Measurements from ENCODE around the gene SLFN5.
"Not testable (repeated sequence)": the region's sequence is repeated elsewhere in the genome, so short reads cannot be mapped to it uniquely, and the experiment has no call there.

SLFN5 gene

DNA sequence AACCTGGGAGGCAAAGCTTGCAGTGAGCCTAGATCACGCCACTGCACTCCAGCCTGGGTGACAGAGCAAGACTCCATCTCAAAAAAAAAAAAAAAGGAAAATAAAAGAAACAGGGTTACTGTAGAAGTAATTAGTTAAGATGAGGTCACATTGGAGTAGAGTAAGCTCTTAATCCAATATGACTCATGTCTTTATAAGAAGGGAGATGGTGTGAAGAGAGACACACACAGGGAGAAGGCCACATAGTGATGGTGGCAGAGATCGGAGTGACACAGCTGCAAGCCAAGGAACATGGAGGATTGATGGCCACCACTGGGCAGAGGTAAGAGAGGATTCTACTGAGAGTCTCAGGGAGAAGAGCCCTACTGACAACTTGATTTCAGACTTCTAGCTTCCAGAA, 15.3 kb upstream of the SLFN5 start:
- TF ChIP-seq, protein P1, sequence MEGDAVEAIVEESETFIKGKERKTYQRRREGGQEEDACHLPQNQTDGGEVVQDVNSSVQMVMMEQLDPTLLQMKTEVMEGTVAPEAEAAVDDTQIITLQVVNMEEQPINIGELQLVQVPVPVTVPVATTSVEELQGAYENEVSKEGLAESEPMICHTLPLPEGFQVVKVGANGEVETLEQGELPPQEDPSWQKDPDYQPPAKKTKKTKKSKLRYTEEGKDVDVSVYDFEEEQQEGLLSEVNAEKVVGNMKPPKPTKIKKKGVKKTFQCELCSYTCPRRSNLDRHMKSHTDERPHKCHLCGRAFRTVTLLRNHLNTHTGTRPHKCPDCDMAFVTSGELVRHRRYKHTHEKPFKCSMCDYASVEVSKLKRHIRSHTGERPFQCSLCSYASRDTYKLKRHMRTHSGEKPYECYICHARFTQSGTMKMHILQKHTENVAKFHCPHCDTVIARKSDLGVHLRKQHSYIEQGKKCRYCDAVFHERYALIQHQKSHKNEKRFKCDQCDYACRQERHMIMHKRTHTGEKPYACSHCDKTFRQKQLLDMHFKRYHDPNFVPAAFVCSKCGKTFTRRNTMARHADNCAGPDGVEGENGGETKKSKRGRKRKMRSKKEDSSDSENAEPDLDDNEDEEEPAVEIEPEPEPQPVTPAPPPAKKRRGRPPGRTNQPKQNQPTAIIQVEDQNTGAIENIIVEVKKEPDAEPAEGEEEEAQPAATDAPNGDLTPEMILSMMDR (IDR thresholded peaks at IDR 0.05; ENCODE audit: unreplicated experiment in 3 of 3): no peak
- no peak overlapping the region for H3K4me3 Mint-ChIP-seq
- no peaks in the 10 kb centered on the region for H3K36me3 Mint-ChIP-seq (ENCODE audit: low read depth)
- peaks cover 8% of the 10 kb centered on the region for H3K27me3 Mint-ChIP-seq (ENCODE audit: low read depth)
- H3K9me3 Mint-ChIP-seq: no peaks in the 10 kb centered on the region
- H3K27ac Mint-ChIP-seq: no peak overlapping the region
- H3K4me1 Mint-ChIP-seq: no peaks in the 10 kb centered on the region

DNA sequence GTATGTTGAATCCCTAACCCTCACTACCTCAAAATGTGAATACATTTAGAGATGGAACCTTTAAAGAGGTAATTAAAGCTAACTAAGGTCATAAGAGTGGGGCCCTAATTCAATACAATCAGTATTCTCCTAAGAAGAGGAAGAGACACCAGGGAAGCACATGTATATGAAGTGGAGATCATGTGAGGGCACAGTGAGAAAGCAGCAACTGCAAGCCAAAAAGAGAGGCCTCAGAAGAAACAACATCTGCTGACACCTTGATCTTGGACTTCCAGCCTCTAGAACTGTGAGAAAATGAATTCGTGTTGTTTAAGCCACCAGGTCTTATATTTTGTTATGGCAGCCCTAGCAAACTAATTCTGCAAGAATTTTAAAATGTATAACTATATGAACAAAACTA, 13.2 kb upstream of the SLFN5 start:
- Mint-ChIP-seq H3K36me3 (ENCODE audit: low read depth) (no peaks in the 10 kb centered on the region), H3K4me1 (no peaks in the 10 kb centered on the region)
- TF ChIP-seq, protein P1 (IDR thresholded peaks at IDR 0.05; ENCODE audit: unreplicated experiment in 3 of 3): no peak

DNA sequence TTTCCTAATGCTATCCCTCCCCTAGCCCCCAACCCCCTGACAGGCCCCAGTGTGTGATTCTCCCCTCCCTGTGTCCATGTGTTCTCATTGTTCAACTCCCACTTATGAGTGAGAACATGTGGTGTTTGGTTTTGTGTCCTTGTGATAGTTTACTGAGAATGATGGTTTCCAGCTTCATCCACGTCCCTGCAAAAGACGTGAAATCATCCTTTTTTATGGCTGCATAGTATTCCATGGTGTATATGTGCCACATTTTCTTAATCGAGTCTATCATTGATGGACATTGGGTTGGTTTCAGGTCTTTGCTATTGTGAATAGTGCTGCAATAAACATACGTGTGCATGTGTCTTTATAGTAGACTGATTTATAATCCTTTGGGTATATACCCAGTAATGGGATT, 8.6 kb upstream of the SLFN5 start:
- not testable (repeated sequence) for H3K27ac Mint-ChIP-seq; H3K4me3 Mint-ChIP-seq; H3K36me3 Mint-ChIP-seq (ENCODE audit: low read depth); H3K4me1 Mint-ChIP-seq; H3K9me3 Mint-ChIP-seq
- peaks cover 18% of the 10 kb centered on the region for H3K27me3 Mint-ChIP-seq (ENCODE audit: low read depth)

More for the DNA sequence above, 13.2 kb upstream of the SLFN5 start:
- no peak overlapping the region for H3K4me3 Mint-ChIP-seq
- H3K27me3 Mint-ChIP-seq (ENCODE audit: low read depth): peaks cover 8% of the 10 kb centered on the region
- H3K27ac Mint-ChIP-seq: no peak overlapping the region
- no peaks in the 10 kb centered on the region for H3K9me3 Mint-ChIP-seq

DNA sequence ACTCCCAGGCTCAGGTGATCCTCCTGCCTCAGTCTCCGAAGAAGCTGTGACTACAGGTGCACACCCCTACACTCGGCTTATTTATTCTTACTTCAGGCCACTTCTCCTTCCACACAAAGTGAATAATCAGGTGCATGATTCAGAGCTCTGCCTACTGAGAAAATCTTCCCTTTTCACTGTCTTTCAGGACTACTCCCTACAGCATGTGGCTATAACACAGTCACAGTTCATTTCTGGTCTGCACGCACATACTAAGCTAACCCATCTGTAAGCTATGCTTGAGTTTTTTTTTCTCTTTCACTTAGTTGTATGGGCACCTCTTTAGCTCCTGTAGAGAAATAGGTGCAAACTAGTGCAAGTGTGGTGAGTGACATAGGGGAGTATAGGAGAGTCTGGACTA, 7.6 kb upstream of the SLFN5 start:
- Mint-ChIP-seq H3K27ac (no peak overlapping the region), H3K27me3 (ENCODE audit: low read depth) (peaks cover 18% of the 10 kb centered on the region), H3K4me1 (peaks cover 6% of the 10 kb centered on the region), H3K4me3 (no peak overlapping the region), H3K36me3 (ENCODE audit: low read depth) (no peaks in the 10 kb centered on the region), H3K9me3 (no peaks in the 10 kb centered on the region)
- TF ChIP-seq, protein P1 (IDR thresholded peaks at IDR 0.05; ENCODE audit: unreplicated experiment in 3 of 3): no peak

DNA sequence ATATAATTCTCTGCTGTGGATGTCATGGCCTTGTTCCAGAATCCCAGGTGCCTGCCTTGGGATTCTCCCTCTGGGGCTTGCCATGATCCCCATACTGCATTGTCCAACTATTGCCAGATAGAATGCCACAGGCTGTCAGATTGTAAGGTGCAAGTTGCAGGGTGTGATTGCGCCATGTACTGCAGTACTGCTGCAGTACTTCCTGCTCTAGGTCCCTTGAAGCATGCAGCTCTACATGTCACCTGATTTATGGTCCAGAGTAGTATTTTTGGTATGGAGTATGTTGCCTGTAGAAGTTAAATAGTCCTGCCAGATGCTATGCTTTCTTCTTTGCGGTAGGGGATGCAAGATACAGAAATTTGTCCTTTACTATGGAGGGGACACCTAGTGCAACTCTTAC, 7.0 kb upstream of the SLFN5 start:
- H3K27me3 Mint-ChIP-seq (ENCODE audit: low read depth): peaks cover 18% of the 10 kb centered on the region
- no peak overlapping the region for H3K4me3 Mint-ChIP-seq
- H3K4me1 Mint-ChIP-seq: peaks cover 7% of the 10 kb centered on the region
- H3K9me3 Mint-ChIP-seq: no peaks in the 10 kb centered on the region
- no peak overlapping the region for H3K27ac Mint-ChIP-seq
- no peaks in the 10 kb centered on the region for H3K36me3 Mint-ChIP-seq (ENCODE audit: low read depth)
- TF ChIP-seq, protein P1 (IDR thresholded peaks at IDR 0.05; ENCODE audit: unreplicated experiment in 3 of 3): no peak

DNA sequence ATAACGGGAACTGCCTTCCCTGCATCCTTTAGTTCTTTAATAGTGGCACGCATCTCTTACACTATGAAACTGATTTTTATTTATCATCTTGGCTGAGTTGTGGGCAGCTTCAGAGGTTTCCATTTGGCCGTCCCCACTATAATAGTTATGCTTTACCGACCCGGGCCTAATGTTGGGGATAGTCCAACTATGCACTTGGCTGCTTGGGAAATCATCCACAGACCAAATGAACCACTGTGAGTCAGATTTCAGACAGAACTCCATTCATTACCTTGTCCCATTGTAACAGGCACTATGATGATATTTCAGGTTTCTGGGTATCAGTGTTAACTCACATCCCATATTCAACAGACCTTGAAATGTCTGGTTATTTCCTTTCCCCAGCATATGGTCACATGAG, 6.1 kb upstream of the SLFN5 start:
- Mint-ChIP-seq H3K36me3 (ENCODE audit: low read depth) (no peaks in the 10 kb centered on the region), H3K4me3 (no peak overlapping the region), H3K4me1 (peaks cover 7% of the 10 kb centered on the region), H3K27me3 (ENCODE audit: low read depth) (peaks cover 15% of the 10 kb centered on the region), H3K9me3 (no peaks in the 10 kb centered on the region), H3K27ac (no peak overlapping the region)
- TF ChIP-seq, protein P1 (IDR thresholded peaks at IDR 0.05; ENCODE audit: unreplicated experiment in 3 of 3): no peak
